Muscle layer of colon (tissue), 2 donors: ENCODE measurements around the gene SF3B3.
"Not testable (repeated sequence)": the region's sequence is repeated elsewhere in the genome, so short reads cannot be mapped to it uniquely, and the experiment has no call there.

Experiments used
- H3K27ac ChIP-seq: one replicate; pipeline ENCODE4 v1.7.0; 2013; ENCODE audit warnings: low read depth, mild to moderate bottlenecking, low read length, moderate library complexity
- H3K27me3 ChIP-seq, 2 donors: one replicate each; pipeline ENCODE4 v1.7.0; 2013; ENCODE audit warnings: low read length in 2 of 2, mild to moderate bottlenecking in 2 of 2; ENCODE audit not compliant: insufficient read depth in 2 of 2, control insufficient read depth in 1 of 2
- H3K36me3 ChIP-seq: one replicate; pipeline ENCODE4 v1.7.0; 2013; ENCODE audit warnings: mild to moderate bottlenecking, low read length; ENCODE audit not compliant: insufficient read depth
- H3K4me1 ChIP-seq: one replicate; pipeline ENCODE4 v1.7.0; 2013; ENCODE audit warnings: mild to moderate bottlenecking, low read length; ENCODE audit not compliant: insufficient read depth
- H3K4me3 ChIP-seq, 2 donors: one replicate each; pipeline ENCODE4 v1.7.0; 2013; ENCODE audit warnings: low read length in 2 of 2, low read depth in 1 of 2, mild to moderate bottlenecking in 1 of 2, moderate library complexity in 1 of 2
- H3K9ac ChIP-seq: one replicate; pipeline ENCODE4 v1.7.0; 2013; ENCODE audit warnings: low read length
- H3K9me3 ChIP-seq: one replicate; pipeline ENCODE4 v1.7.0; 2013; ENCODE audit warnings: mild to moderate bottlenecking, low read length
- donor health status: abdominal sarcoma.
- donor health status: Adenocarcinoma of cecum.

The SF3B3 gene

GRCh38 chr16:70611224-70611598, 87.6 kb downstream of the SF3B3 start:
- Histone ChIP-seq H3K9ac (no peak overlapping the region), H3K9me3 (no peaks in the 10 kb centered on the region), H3K36me3 (no peaks in the 10 kb centered on the region), H3K27ac (no peak overlapping the region), H3K27me3 (no peaks in the 10 kb centered on the region), H3K4me1 (peaks cover 9% of the 10 kb centered on the region), H3K4me3 (no peak overlapping the region)

- peaks cover 9% of the 10 kb centered on the region for H3K4me1 ChIP-seq
- no peaks in the 10 kb centered on the region for H3K27me3 ChIP-seq
- H3K36me3 ChIP-seq = no peaks in the 10 kb centered on the region
- H3K9me3 ChIP-seq = no peaks in the 10 kb centered on the region
- H3K9ac ChIP-seq = no peak overlapping the region
- H3K4me3 ChIP-seq = no peak overlapping the region
- H3K27ac ChIP-seq = no peak overlapping the region
These were observed 88.2 kb downstream of the SF3B3 start for GRCh38 chr16:70611785-70612303.

- Histone ChIP-seq H3K9ac (no peak overlapping the region), H3K36me3 (no peaks in the 10 kb centered on the region), H3K27me3 (no peaks in the 10 kb centered on the region), H3K4me1 (peaks cover 9% of the 10 kb centered on the region), H3K4me3 (no peak overlapping the region), H3K9me3 (no peaks in the 10 kb centered on the region), H3K27ac (no peak overlapping the region)
These were observed 89.3 kb downstream of the SF3B3 start for GRCh38 chr16:70612931-70613330.

GRCh38 chr16:70614208-70614951, 90.8 kb downstream of the SF3B3 start:
- Histone ChIP-seq H3K9ac (no peak overlapping the region), H3K27me3 (no peaks in the 10 kb centered on the region), H3K4me1 (peaks cover 9% of the 10 kb centered on the region), H3K4me3 (no peak overlapping the region), H3K9me3 (no peaks in the 10 kb centered on the region), H3K27ac (no peak overlapping the region), H3K36me3 (no peaks in the 10 kb centered on the region)

GRCh38 chr16:70615945-70616344, 92.3 kb downstream of the SF3B3 start:
- Histone ChIP-seq H3K4me3 (no peak overlapping the region), H3K27me3 (no peaks in the 10 kb centered on the region), H3K27ac (no peak overlapping the region)

GRCh38 chr16:70621864-70622263, 98.2 kb downstream of the SF3B3 start:
- not testable (repeated sequence) for H3K4me3 ChIP-seq, H3K27me3 ChIP-seq, H3K4me1 ChIP-seq, H3K27ac ChIP-seq, H3K9ac ChIP-seq, H3K36me3 ChIP-seq, H3K9me3 ChIP-seq

More at GRCh38 chr16:70615945-70616344, 92.3 kb downstream of the SF3B3 start:
- no peaks in the 10 kb centered on the region for H3K36me3 ChIP-seq
- H3K9me3 ChIP-seq = no peaks in the 10 kb centered on the region
- peaks cover 9% of the 10 kb centered on the region for H3K4me1 ChIP-seq
- H3K9ac ChIP-seq = no peak overlapping the region
